Common myeloid progenitor, CD34-positive (primary cell): Measurements from ENCODE around the gene CD300H.

Experiments used
- CTCF ChIA-PET: fragments of 350-600 bp; sonication (Branson Sonifier 250); formaldehyde crosslinking; loops from one replicate; lab custom pipeline; 2021; ENCODE audit warnings: antibody characterized with exemption; lab: Charles Lee
- POLR2A ChIA-PET: fragments of 350-600 bp; sonication (Branson Sonifier 250); formaldehyde crosslinking; loops from one replicate; lab custom pipeline; 2021; ENCODE audit warnings: antibody characterized with exemption; lab: Charles Lee
- DNase-seq, 3 donors: peaks; one replicate each; pipeline versions ENCODE4 v3.0.0 to v3.0.0-alpha.2; 2013
- H3K27ac ChIP-seq, 2 experiments: 1 replicate in 1 of 2; 2 replicates in 1 of 2; pipeline ENCODE4 v1.7.0; 2013; ENCODE audit warnings: inconsistent platforms in 2 of 2, low read length in 2 of 2, mild to moderate bottlenecking in 2 of 2, low read depth in 1 of 2, moderate library complexity in 1 of 2; ENCODE audit not compliant: severe bottlenecking in 2 of 2, insufficient read depth in 1 of 2, poor library complexity in 1 of 2
- H3K27me3 ChIP-seq, 5 experiments: replicated peaks in 2 of 5; 1 replicate in 3 of 5; 2 replicates in 2 of 5; pipeline versions ENCODE4 v1.6.1 to v1.7.0; 2013; ENCODE audit warnings: low read length in 4 of 5, mild to moderate bottlenecking in 2 of 5, moderate library complexity in 2 of 5, inconsistent platforms in 1 of 5; ENCODE audit not compliant: insufficient read depth in 5 of 5, control insufficient read depth in 4 of 5
- H3K36me3 ChIP-seq, 4 experiments: 1 replicate in 2 of 4; 2 replicates in 2 of 4; pipeline versions ENCODE4 v1.6.1 to v1.7.0; 2013; ENCODE audit warnings: low read length in 3 of 4, control low read depth in 1 of 4, mild to moderate bottlenecking in 1 of 4; ENCODE audit not compliant: control insufficient read depth in 4 of 4, insufficient read depth in 4 of 4
- H3K4me1 ChIP-seq, 4 experiments: 1 replicate in 3 of 4; 2 replicates in 1 of 4; pipeline versions ENCODE4 v1.6.1 to v1.7.1; 2013; ENCODE audit warnings: low read length in 3 of 4, mild to moderate bottlenecking in 3 of 4, control low read depth in 1 of 4, inconsistent platforms in 1 of 4, moderate library complexity in 1 of 4; ENCODE audit not compliant: control insufficient read depth in 4 of 4, insufficient read depth in 4 of 4; ENCODE audit errors: control extremely low read depth in 1 of 4
- H3K4me3 ChIP-seq, 7 experiments: 1 replicate in 4 of 7; 2 replicates in 3 of 7; pipeline versions ENCODE4 v1.5.1 to v1.7.0; 2013; ENCODE audit warnings: mild to moderate bottlenecking in 7 of 7, low read length in 6 of 7, moderate library complexity in 6 of 7, inconsistent platforms in 2 of 7, low read depth in 2 of 7, control low read depth in 1 of 7; ENCODE audit not compliant: insufficient read depth in 4 of 7, control insufficient read depth in 1 of 7; ENCODE audit errors: extremely low read depth in 1 of 7
- H3K9me3 ChIP-seq, 5 experiments: 1 replicate in 4 of 5; 2 replicates in 1 of 5; pipeline versions ENCODE4 v1.6.1 to v1.7.1; 2013; ENCODE audit warnings: low read length in 4 of 5, mild to moderate bottlenecking in 2 of 5, inconsistent platforms in 1 of 5, low read depth in 1 of 5, moderate library complexity in 1 of 5; ENCODE audit not compliant: control insufficient read depth in 4 of 5, insufficient read depth in 2 of 5; ENCODE audit errors: control extremely low read depth in 1 of 5
- WGBS: methylation state at CpG from one replicate; pipeline ENCODE4 v1.1.5; 2013; ENCODE audit not compliant: insufficient coverage; 5-methylcytosine and 5-hydroxymethylcytosine counted together

Gene CD300H

GRCh38 chr17:74525781-74526288, 41.5 kb downstream of the CD300H start:
- no peak for DNase-seq
- ChIA-PET CTCF (interaction anchor here (1.0 to 2.5 kb wide), 6 partner anchors 15 to 163 kb away, joined by 3 to 14 read pairs (median 4); no protein-coding TSS in a partner anchor), POLR2A (interaction anchor here (0.6 kb wide), 1 partner anchor 84 kb away, joined by 7 read pairs; no protein-coding TSS in a partner anchor)
- Histone ChIP-seq H3K9me3 (peaks cover 0 to 13% (median 3%) of the 10 kb centered on the region in 5 experiments), H3K4me3 (no peak overlapping the region), H3K27ac (no peak overlapping the region), H3K27me3 (no peaks in the 10 kb centered on the region), H3K4me1 (peaks cover 0 to 31% (median 26%) of the 10 kb centered on the region in 4 experiments), H3K36me3 (no peaks in the 10 kb centered on the region)
- WGBS = 96% methylated on average over 14 of the region's 14 CpGs

- ChIA-PET CTCF (interaction anchor here (1.2 to 2.5 kb wide), 2 partner anchors 146 to 157 kb away, joined by 3 to 14 read pairs; no protein-coding TSS in a partner anchor), POLR2A (interaction anchor here (0.6 kb wide), 1 partner anchor 84 kb away, joined by 7 read pairs; no protein-coding TSS in a partner anchor)
- H3K4me3 ChIP-seq = no peak overlapping the region
- H3K27ac ChIP-seq = no peak overlapping the region
- H3K36me3 ChIP-seq = no peaks in the 10 kb centered on the region
- peaks cover 0 to 13% (median 3%) of the 10 kb centered on the region in 5 experiments for H3K9me3 ChIP-seq
- 100% methylated on average over 1 of the region's 1 CpG for WGBS
- DNase-seq = no peak
- H3K27me3 ChIP-seq = no peaks in the 10 kb centered on the region
- H3K4me1 ChIP-seq = peaks cover 0 to 33% (median 30%) of the 10 kb centered on the region in 4 experiments
Observed at GRCh38 chr17:74525465-74525725, 41.9 kb downstream of the CD300H start.

GRCh38 chr17:74524653-74525464, 42.5 kb downstream of the CD300H start:
- CTCF ChIA-PET = interaction anchor here (1.2 to 2.5 kb wide), 3 partner anchors 68 to 156 kb away, joined by 3 to 14 read pairs (median 3); no protein-coding TSS in a partner anchor
- Histone ChIP-seq H3K4me3 (no peak overlapping the region), H3K4me1 (peaks cover 0 to 38% (median 34%) of the 10 kb centered on the region in 4 experiments), H3K9me3 (peaks cover 0 to 13% (median 3%) of the 10 kb centered on the region in 5 experiments), H3K27me3 (no peaks in the 10 kb centered on the region), H3K36me3 (no peaks in the 10 kb centered on the region), H3K27ac (no peak overlapping the region)
- POLR2A ChIA-PET = no interaction called here
- DNase-seq = no peak
- 89% methylated on average over 6 of the region's 11 CpGs for WGBS

- ChIA-PET POLR2A (no interaction called here), CTCF (interaction anchor here (0.9 to 1.7 kb wide), 3 partner anchors 9 to 66 kb away, joined by 3 to 4 read pairs (median 3); no protein-coding TSS in a partner anchor)
- peaks cover 0 to 16% (median 3%) of the 10 kb centered on the region in 5 experiments for H3K9me3 ChIP-seq
- H3K36me3 ChIP-seq = no peaks in the 10 kb centered on the region
- no peak for DNase-seq
- no peak overlapping the region for H3K4me3 ChIP-seq
- H3K27me3 ChIP-seq = no peaks in the 10 kb centered on the region
- WGBS = 100% methylated on average over 3 of the region's 3 CpGs
- peaks cover 0 to 43% (median 40%) of the 10 kb centered on the region in 4 experiments for H3K4me1 ChIP-seq
- H3K27ac ChIP-seq = no peak overlapping the region
Observed at GRCh38 chr17:74523308-74523707, 44.0 kb downstream of the CD300H start.

- CTCF ChIA-PET = interaction anchor here (0.9 to 2.9 kb wide), 5 partner anchors 8 to 65 kb away, joined by 3 to 13 read pairs (median 3); no protein-coding TSS in a partner anchor
- no peaks in the 10 kb centered on the region for H3K36me3 ChIP-seq
- peaks cover 0 to 43% (median 39%) of the 10 kb centered on the region in 4 experiments for H3K4me1 ChIP-seq
- POLR2A ChIA-PET = no interaction called here
- H3K27me3 ChIP-seq = no peaks in the 10 kb centered on the region
- peaks cover 0 to 18% (median 3%) of the 10 kb centered on the region in 5 experiments for H3K9me3 ChIP-seq
- 97% methylated on average over 9 of the region's 10 CpGs for WGBS
- no peak overlapping the region for H3K4me3 ChIP-seq
- no peak overlapping the region for H3K27ac ChIP-seq
- no peak for DNase-seq
Observed at GRCh38 chr17:74522381-74523105, 44.8 kb downstream of the CD300H start.

GRCh38 chr17:74521701-74522201, 45.6 kb downstream of the CD300H start:
- Histone ChIP-seq H3K4me3 (peak overlapping the region in 1 of 7 experiments; percentile 4), H3K4me1 (peaks cover 0 to 43% (median 40%) of the 10 kb centered on the region in 4 experiments), H3K36me3 (no peaks in the 10 kb centered on the region), H3K9me3 (peaks cover 0 to 18% (median 3%) of the 10 kb centered on the region in 5 experiments), H3K27me3 (no peaks in the 10 kb centered on the region), H3K27ac (no peak overlapping the region)
- CTCF ChIA-PET = interaction anchor here (0.9 to 2.9 kb wide), 5 partner anchors 9 to 67 kb away, joined by 3 to 13 read pairs (median 3); no protein-coding TSS in a partner anchor
- WGBS = 4% methylated on average over 5 of the region's 9 CpGs
- peak; percentile 50 to 78 (median 76) for DNase-seq
- POLR2A ChIA-PET = no interaction called here
